ENCODE results near the gene MXRA7.

- TF ChIP-seq REST (IDR thresholded peaks at IDR 0.05; ENCODE audit: low read depth) (no peak), MAX (IDR thresholded peaks at IDR 0.05) (no peak), TEAD4 (IDR thresholded peaks at IDR 0.05) (no peak), TAF1 (IDR thresholded peaks at IDR 0.05; ENCODE audit: low read depth) (no peak), EP300 (IDR thresholded peaks at IDR 0.05; ENCODE audit: borderline replicate concordance) (no peak), YY1 (IDR thresholded peaks at IDR 0.05; ENCODE audit: low read depth) (no peak), RAD21 (IDR thresholded peaks at IDR 0.05; ENCODE audit: low read depth) (no peak), NFIC (IDR thresholded peaks at IDR 0.05) (no peak), CREB1 (IDR thresholded peaks at IDR 0.05; ENCODE audit: low read depth) (no peak), FOXM1 (IDR thresholded peaks at IDR 0.05; ENCODE audit: borderline replicate concordance, low read depth) (no peak), EGR1 (IDR thresholded peaks at IDR 0.05) (no peak), ZBTB7A (IDR thresholded peaks at IDR 0.05; ENCODE audit: low read depth) (no peak), TCF12 (IDR thresholded peaks at IDR 0.05; ENCODE audit: low read depth) (no peak), CEBPB (IDR thresholded peaks at IDR 0.05) (no peak)
Measured at GRCh38 chr17:76714336-76714735, 3.6 kb upstream of the MXRA7 start.

All from Ishikawa (cell line).